GM12872 (cell line): ENCODE data around the gene RPS6KB2.

Experiments used
- CTCF ChIP-seq: IDR thresholded peaks from 3 replicates; pipeline ENCODE4 v1.5.1; 2011; ENCODE audit warnings: low read depth, mild to moderate bottlenecking, low read length, moderate library complexity; ENCODE audit not compliant: insufficient read depth

Gene RPS6KB2

GRCh38 chr11:67393990-67394389, 34.3 kb upstream of the RPS6KB2 start:
- no peak for TF ChIP-seq CTCF

DNA sequence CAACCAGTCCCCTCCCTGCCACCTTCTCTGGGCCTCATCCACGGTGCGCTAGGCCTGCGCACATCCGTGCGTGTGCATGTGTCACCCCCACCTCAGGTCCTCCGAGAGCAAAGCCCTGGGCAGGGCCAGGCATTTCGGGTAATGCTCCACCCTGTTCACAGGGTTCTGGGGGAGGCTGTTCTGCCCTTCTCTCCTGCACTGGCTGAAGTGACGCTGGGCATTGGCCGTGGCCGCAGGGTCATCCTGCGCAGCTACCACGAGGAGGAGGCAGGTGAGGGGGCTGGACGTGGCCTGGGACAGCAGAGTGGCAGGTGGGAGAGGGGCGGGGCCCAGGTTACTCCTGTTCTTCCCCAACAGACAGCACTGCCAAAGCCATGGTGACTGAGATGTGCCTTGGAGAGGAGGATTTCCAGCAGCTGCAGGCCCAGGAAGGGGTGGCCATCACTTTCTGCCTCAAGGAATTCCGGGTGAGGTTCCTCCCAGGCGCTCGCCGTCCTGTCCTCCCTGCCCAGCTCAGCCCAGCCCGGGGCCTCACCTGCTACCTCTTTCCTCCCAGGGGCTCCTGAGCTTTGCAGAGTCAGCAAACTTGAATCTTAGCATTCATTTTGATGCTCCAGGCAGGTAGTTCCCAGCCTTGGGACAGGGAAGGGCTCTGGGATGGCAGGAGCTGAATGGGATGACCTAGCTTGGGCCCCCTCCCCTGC, 32.6 kb upstream of the RPS6KB2 start:
- TF ChIP-seq CTCF: no peak

- no peak for TF ChIP-seq CTCF
Observed at GRCh38 chr11:67396259-67396581, 32.1 kb upstream of the RPS6KB2 start.

GRCh38 chr11:67396587-67397389, 31.5 kb upstream of the RPS6KB2 start:
- no peak for TF ChIP-seq CTCF

GRCh38 chr11:67397536-67397935, 30.8 kb upstream of the RPS6KB2 start:
- TF ChIP-seq CTCF: no peak

DNA sequence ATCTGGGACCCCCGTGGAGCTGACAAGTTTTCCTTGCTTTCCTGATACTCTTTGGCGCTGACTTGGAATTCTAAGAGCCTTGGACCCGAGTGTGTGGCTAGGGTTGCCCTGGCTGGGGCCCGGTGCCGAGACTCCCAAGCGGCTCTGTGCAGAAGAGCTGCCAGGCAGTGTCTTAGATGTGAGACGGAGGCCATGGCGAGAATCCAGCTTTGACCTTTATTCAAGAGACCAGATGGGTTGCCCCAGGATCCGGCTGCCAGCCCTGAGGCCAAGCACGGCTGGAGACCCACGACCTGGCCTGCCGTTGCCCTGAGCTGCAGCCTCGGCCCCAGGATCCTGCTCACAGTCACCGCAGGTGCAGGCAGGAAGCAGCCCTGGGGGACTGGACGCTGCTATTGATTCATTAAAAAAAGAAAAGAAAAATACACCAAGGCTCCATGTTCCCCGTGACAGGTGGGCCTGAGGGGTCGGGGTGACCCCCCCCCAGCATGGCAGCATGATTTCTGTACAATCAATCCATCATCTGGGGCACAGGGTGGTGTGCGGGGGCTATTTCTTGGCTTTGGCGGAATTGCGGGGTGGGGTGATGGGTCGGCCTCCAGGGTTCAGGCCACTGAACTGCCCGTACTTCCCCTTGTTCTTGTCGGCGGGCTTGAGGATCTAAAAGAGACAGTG, 30.2 kb upstream of the RPS6KB2 start:
- TF ChIP-seq CTCF: no peak
